ENCODE results near the gene SBF2. TPM values are rescaled to one million over a fixed set of nuclear protein-coding genes. Genes with fewer than 3 reads are reported as not detected.

SBF2 gene
- total and polyA plus RNA-seq, 5 donors from 2014 or later, result 1.1 to 5.5 (median 2.1) TPM

DNA sequence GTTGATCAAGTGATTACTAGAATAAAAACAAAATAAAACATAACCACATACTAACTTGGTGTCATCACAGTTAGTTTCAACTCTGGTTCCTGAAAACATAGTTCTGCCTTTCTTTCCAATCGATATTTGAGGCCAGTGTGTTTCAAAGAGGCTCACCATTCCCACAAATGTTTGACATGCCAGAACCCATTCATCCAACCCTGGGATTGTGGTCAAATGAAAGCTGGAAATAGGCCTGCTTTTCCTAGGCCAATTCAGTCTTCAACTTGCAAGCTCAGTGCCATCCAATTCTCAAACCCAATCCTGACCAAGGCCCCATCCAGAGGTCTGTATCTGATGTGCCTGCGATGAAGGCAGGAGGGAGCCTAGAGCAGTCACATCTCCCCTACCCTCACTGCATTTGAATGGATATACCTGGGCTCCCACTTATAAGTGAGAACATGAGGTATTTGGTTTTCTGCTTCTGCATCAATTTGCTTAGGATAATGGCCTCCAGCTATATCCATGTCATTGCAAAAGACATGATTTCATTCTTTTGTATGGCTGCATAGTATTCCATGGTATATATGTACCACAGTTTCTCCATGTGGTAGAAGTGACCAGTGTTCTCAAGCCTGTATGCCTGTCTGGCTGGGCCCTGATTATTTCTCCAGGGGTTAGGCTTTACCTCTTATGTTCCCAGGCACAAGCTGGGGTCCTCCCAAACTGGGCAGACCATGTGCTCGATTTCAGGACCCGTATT is 486.9 kb downstream of the SBF2 start:
- Histone ChIP-seq H3K4me1 (ENCODE audit: control insufficient read depth, insufficient read depth, low read length, poor library complexity, severe bottlenecking) (no peaks in the 10 kb centered on the region), H3K4me3 (ENCODE audit: low read depth, low read length) (no peak overlapping the region), H3K27me3 (ENCODE audit: control insufficient read depth, insufficient read depth, low read length) (no peaks in the 10 kb centered on the region), H3K27ac (ENCODE audit: insufficient read depth, low read length, poor library complexity, severe bottlenecking) (no peak overlapping the region), H3K36me3 (ENCODE audit: control insufficient read depth, insufficient read depth, low read length) (peaks cover 7% of the 10 kb centered on the region), H3K9me3 (ENCODE audit: control insufficient read depth in 2 of 2, low read length in 2 of 2) (no peaks in the 10 kb centered on the region)
- Mint-ChIP-seq H3K4me1 (no peaks in the 10 kb centered on the region), H3K9me3 (no peaks in the 10 kb centered on the region), H3K36me3 (peaks cover 34% of the 10 kb centered on the region), H3K4me3 (no peak overlapping the region), H3K27ac (no peak overlapping the region), H3K27me3 (no peaks in the 10 kb centered on the region)
- DNase-seq (no peak), ATAC-seq (ENCODE audit: low read depth in 2 of 2) (no peak)

DNA sequence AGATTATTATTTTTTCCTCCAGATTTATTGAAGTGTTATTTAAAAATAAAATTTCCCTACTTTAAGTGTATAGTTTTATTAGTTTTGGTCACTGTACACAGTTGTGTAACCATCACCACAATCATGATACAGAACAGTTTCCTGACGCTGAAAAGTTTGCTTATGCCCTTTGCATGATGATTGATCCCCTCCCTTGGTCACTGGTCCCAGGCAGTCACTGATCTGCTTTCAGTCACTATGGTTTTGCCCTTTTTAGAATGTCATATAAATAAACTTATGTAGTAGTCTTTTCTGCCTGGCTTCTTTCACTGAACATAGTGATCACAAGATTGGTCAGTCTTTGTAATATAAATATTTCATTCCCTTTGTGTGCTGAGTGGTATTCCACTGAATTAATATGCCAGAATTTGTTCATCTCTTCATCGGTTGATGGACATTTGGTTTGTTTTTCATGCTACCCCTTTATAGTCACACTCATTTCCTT is 489.6 kb downstream of the SBF2 start:
- H3K9me3 ChIP-seq (ENCODE audit: control insufficient read depth in 2 of 2, low read length in 2 of 2), result no peaks in the 10 kb centered on the region
- peaks cover 24% of the 10 kb centered on the region for H3K36me3 Mint-ChIP-seq

GRCh38 chr11:9803685-9804418 is 490.2 kb downstream of the SBF2 start:
- H3K27ac Mint-ChIP-seq, result peak overlapping the region in 1 of 3 donors; percentile 4
- no peaks in the 10 kb centered on the region for H3K9me3 Mint-ChIP-seq
- H3K4me3 Mint-ChIP-seq, result peak overlapping the region in 1 of 4 donors; percentile 84
- ATAC-seq (ENCODE audit: low read depth in 2 of 2) (no peak), DNase-seq (no peak)
- Histone ChIP-seq H3K4me1 (ENCODE audit: control insufficient read depth, insufficient read depth, low read length, poor library complexity, severe bottlenecking) (no peaks in the 10 kb centered on the region), H3K27me3 (ENCODE audit: control insufficient read depth, insufficient read depth, low read length) (no peaks in the 10 kb centered on the region), H3K9me3 (ENCODE audit: control insufficient read depth in 2 of 2, low read length in 2 of 2) (no peaks in the 10 kb centered on the region), H3K27ac (ENCODE audit: insufficient read depth, low read length, poor library complexity, severe bottlenecking) (no peak overlapping the region), H3K36me3 (ENCODE audit: control insufficient read depth, insufficient read depth, low read length) (peaks cover 7% of the 10 kb centered on the region), H3K4me3 (ENCODE audit: low read depth, low read length) (no peak overlapping the region)
- peaks cover 24% of the 10 kb centered on the region for H3K36me3 Mint-ChIP-seq
- H3K27me3 Mint-ChIP-seq, result no peaks in the 10 kb centered on the region
- H3K4me1 Mint-ChIP-seq, result no peaks in the 10 kb centered on the region

More for the DNA sequence above, 489.6 kb downstream of the SBF2 start:
- no peak for ATAC-seq (ENCODE audit: low read depth in 2 of 2)
- no peak overlapping the region for H3K27ac ChIP-seq (ENCODE audit: insufficient read depth, low read length, poor library complexity, severe bottlenecking)
- no peaks in the 10 kb centered on the region for H3K4me1 ChIP-seq (ENCODE audit: control insufficient read depth, insufficient read depth, low read length, poor library complexity, severe bottlenecking)
- no peak overlapping the region for H3K27ac Mint-ChIP-seq
- no peaks in the 10 kb centered on the region for H3K27me3 ChIP-seq (ENCODE audit: control insufficient read depth, insufficient read depth, low read length)
- no peaks in the 10 kb centered on the region for H3K9me3 Mint-ChIP-seq
- no peak overlapping the region for H3K4me3 Mint-ChIP-seq
- no peaks in the 10 kb centered on the region for H3K4me1 Mint-ChIP-seq
- no peak overlapping the region for H3K4me3 ChIP-seq (ENCODE audit: low read depth, low read length)
- H3K27me3 Mint-ChIP-seq, result no peaks in the 10 kb centered on the region
- peaks cover 7% of the 10 kb centered on the region for H3K36me3 ChIP-seq (ENCODE audit: control insufficient read depth, insufficient read depth, low read length)
- no peak for DNase-seq

GRCh38 chr11:9802291-9802861 is 491.6 kb downstream of the SBF2 start:
- Histone ChIP-seq H3K4me3 (ENCODE audit: low read depth, low read length) (no peak overlapping the region), H3K4me1 (ENCODE audit: control insufficient read depth, insufficient read depth, low read length, poor library complexity, severe bottlenecking) (no peaks in the 10 kb centered on the region), H3K9me3 (ENCODE audit: control insufficient read depth in 2 of 2, low read length in 2 of 2) (no peaks in the 10 kb centered on the region), H3K36me3 (ENCODE audit: control insufficient read depth, insufficient read depth, low read length) (peaks cover 3% of the 10 kb centered on the region), H3K27ac (ENCODE audit: insufficient read depth, low read length, poor library complexity, severe bottlenecking) (no peak overlapping the region), H3K27me3 (ENCODE audit: control insufficient read depth, insufficient read depth, low read length) (no peaks in the 10 kb centered on the region)
- no peak overlapping the region for H3K4me3 Mint-ChIP-seq
- no peaks in the 10 kb centered on the region for H3K4me1 Mint-ChIP-seq
- H3K27ac Mint-ChIP-seq, result no peak overlapping the region
- no peak for ATAC-seq (ENCODE audit: low read depth in 2 of 2)
- H3K9me3 Mint-ChIP-seq, result no peaks in the 10 kb centered on the region
- DNase-seq, result no peak
- H3K36me3 Mint-ChIP-seq, result peaks cover 13% of the 10 kb centered on the region
- H3K27me3 Mint-ChIP-seq, result no peaks in the 10 kb centered on the region

GRCh38 chr11:9799886-9800285 is 494.1 kb downstream of the SBF2 start:
- Mint-ChIP-seq H3K27ac (no peak overlapping the region), H3K4me3 (no peak overlapping the region), H3K36me3 (peaks cover 8% of the 10 kb centered on the region), H3K27me3 (no peaks in the 10 kb centered on the region), H3K4me1 (no peaks in the 10 kb centered on the region), H3K9me3 (no peaks in the 10 kb centered on the region)
- H3K4me3 ChIP-seq (ENCODE audit: low read depth, low read length), result no peak overlapping the region
- H3K36me3 ChIP-seq (ENCODE audit: control insufficient read depth, insufficient read depth, low read length), result no peaks in the 10 kb centered on the region
- DNase-seq, result no peak
- H3K9me3 ChIP-seq (ENCODE audit: control insufficient read depth in 2 of 2, low read length in 2 of 2), result no peaks in the 10 kb centered on the region
- ATAC-seq (ENCODE audit: low read depth in 2 of 2), result no peak
- H3K4me1 ChIP-seq (ENCODE audit: control insufficient read depth, insufficient read depth, low read length, poor library complexity, severe bottlenecking), result no peaks in the 10 kb centered on the region
- H3K27ac ChIP-seq (ENCODE audit: insufficient read depth, low read length, poor library complexity, severe bottlenecking), result no peak overlapping the region
- H3K27me3 ChIP-seq (ENCODE audit: control insufficient read depth, insufficient read depth, low read length), result no peaks in the 10 kb centered on the region

- no peaks in the 10 kb centered on the region for H3K36me3 ChIP-seq (ENCODE audit: control insufficient read depth, insufficient read depth, low read length)
- Mint-ChIP-seq H3K9me3 (no peaks in the 10 kb centered on the region), H3K4me1 (no peaks in the 10 kb centered on the region), H3K4me3 (no peak overlapping the region), H3K27ac (no peak overlapping the region), H3K27me3 (no peaks in the 10 kb centered on the region), H3K36me3 (peaks cover 8% of the 10 kb centered on the region)
- no peaks in the 10 kb centered on the region for H3K9me3 ChIP-seq (ENCODE audit: control insufficient read depth in 2 of 2, low read length in 2 of 2)
- no peak overlapping the region for H3K27ac ChIP-seq (ENCODE audit: insufficient read depth, low read length, poor library complexity, severe bottlenecking)
- no peaks in the 10 kb centered on the region for H3K27me3 ChIP-seq (ENCODE audit: control insufficient read depth, insufficient read depth, low read length)
- ATAC-seq (ENCODE audit: low read depth in 2 of 2) (no peak), DNase-seq (no peak)
- no peaks in the 10 kb centered on the region for H3K4me1 ChIP-seq (ENCODE audit: control insufficient read depth, insufficient read depth, low read length, poor library complexity, severe bottlenecking)
- no peak overlapping the region for H3K4me3 ChIP-seq (ENCODE audit: low read depth, low read length)
These were observed 496.7 kb downstream of the SBF2 start for GRCh38 chr11:9797300-9797699.

DNA sequence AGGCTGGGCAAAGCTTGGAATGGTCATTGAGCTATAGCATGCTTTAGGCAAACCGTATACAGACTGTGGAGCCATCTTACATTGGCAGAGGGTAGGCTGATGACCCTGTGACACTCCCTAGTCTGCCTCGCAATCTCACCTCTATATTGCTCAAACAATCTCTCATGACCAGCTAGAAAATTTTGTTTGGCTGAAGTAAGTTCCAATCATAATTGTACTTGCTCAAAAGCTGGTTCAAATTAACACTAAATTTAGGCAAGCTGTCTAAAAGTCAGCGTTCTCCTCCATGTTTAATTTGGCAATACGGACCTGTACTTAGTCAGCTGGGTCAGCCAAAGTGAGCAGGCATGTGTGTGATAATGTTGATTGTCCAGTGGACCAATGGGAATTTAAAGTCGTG is 497.2 kb downstream of the SBF2 start:
- DNase-seq (no peak), ATAC-seq (ENCODE audit: low read depth in 2 of 2) (no peak)
- H3K27ac ChIP-seq (ENCODE audit: insufficient read depth, low read length, poor library complexity, severe bottlenecking), result no peak overlapping the region
- H3K4me1 ChIP-seq (ENCODE audit: control insufficient read depth, insufficient read depth, low read length, poor library complexity, severe bottlenecking), result no peaks in the 10 kb centered on the region
- H3K36me3 Mint-ChIP-seq, result peaks cover 8% of the 10 kb centered on the region
- no peaks in the 10 kb centered on the region for H3K9me3 ChIP-seq (ENCODE audit: control insufficient read depth in 2 of 2, low read length in 2 of 2)
- no peaks in the 10 kb centered on the region for H3K36me3 ChIP-seq (ENCODE audit: control insufficient read depth, insufficient read depth, low read length)
- H3K4me1 Mint-ChIP-seq, result no peaks in the 10 kb centered on the region
- no peaks in the 10 kb centered on the region for H3K9me3 Mint-ChIP-seq
- H3K27ac Mint-ChIP-seq, result peak overlapping the region in 1 of 3 donors; percentile 33
- H3K27me3 Mint-ChIP-seq, result no peaks in the 10 kb centered on the region
- H3K4me3 Mint-ChIP-seq, result no peak overlapping the region
- H3K27me3 ChIP-seq (ENCODE audit: control insufficient read depth, insufficient read depth, low read length), result no peaks in the 10 kb centered on the region
- no peak overlapping the region for H3K4me3 ChIP-seq (ENCODE audit: low read depth, low read length)
